GM12864 (cell line): ENCODE results near the gene SLC41A3.
"Not testable (repeated sequence)": the region's sequence is repeated elsewhere in the genome, so short reads cannot be mapped to it uniquely, and the experiment has no call there.

Experiments used
- DNase-seq: peaks from one replicate; pipeline ENCODE4 v3.0.0-alpha.2; 2011; ENCODE audit warnings: low read depth
- H3K4me3 ChIP-seq: 2 replicates; pipeline ENCODE4 v1.5.1; 2011; ENCODE audit warnings: mild to moderate bottlenecking, low read depth, low read length, control low read depth
- TF ChIP-seq, protein P1 (sequence below): IDR thresholded peaks from 2 replicates; pipeline ENCODE4 v1.5.1; 2011; ENCODE audit warnings: low read depth, mild to moderate bottlenecking, moderate library complexity, low read length, control low read depth, inconsistent platforms; ENCODE audit errors: missing control alignments

SLC41A3 gene

DNA sequence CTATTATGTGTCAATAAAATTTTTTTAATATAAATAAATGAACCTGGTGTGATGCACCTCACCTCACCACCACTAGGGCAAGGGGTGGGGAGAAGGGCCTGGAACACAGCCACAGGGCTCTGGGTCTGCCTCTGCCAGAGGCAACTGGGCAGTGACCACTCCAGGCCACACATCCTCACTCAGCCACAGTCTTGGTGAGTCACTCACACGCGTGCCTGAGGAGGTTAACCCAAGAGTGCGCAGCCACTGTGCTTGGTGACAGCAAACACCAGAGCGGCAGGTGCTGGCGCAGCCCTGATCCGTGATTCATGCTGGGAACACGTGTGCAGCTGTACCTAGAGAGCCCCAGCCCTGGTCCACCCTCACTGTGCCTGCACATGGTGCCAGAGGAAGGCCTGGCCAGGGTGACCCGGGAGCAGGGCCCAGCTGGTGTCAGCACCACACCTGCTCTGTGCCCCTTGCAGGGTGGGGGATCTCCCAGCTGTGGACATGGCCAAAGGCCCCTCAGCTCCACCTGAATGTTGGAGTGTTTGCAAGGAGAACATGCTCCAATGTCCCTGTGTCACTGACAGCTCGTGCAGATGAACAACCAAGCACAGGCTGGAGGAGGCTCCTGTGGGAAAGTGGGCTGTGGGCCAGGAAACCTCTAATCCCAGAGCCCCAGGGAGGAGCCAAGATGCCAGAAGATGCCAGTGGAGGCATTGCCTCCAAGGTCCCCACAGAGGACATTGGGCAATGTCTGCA lies 2.1 kb downstream of the SLC41A3 start:
- H3K4me3 ChIP-seq, result no peak overlapping the region
- DNase-seq, result no peak
- TF ChIP-seq, protein P1, sequence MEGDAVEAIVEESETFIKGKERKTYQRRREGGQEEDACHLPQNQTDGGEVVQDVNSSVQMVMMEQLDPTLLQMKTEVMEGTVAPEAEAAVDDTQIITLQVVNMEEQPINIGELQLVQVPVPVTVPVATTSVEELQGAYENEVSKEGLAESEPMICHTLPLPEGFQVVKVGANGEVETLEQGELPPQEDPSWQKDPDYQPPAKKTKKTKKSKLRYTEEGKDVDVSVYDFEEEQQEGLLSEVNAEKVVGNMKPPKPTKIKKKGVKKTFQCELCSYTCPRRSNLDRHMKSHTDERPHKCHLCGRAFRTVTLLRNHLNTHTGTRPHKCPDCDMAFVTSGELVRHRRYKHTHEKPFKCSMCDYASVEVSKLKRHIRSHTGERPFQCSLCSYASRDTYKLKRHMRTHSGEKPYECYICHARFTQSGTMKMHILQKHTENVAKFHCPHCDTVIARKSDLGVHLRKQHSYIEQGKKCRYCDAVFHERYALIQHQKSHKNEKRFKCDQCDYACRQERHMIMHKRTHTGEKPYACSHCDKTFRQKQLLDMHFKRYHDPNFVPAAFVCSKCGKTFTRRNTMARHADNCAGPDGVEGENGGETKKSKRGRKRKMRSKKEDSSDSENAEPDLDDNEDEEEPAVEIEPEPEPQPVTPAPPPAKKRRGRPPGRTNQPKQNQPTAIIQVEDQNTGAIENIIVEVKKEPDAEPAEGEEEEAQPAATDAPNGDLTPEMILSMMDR, result peak; percentile 43

DNA sequence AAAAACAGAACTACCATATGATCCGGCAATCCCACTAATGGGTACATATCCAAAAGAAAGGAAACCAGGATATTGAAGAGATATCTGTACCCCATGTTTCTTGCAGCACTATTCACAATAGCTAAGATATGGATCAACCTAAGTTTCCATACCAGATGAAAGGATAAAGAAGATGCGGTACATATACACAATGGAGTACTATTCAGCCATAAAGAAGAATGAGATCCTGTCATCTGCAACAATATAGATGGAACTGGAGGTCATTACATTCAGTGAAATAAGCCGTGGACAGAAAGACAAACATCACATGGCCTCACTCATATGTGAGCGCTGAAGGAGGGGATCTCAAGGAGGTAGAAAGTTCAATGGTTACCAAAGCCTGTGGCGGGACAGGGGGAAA lies 3.0 kb downstream of the SLC41A3 start:
- DNase-seq, result no peak
- TF ChIP-seq, protein P1, result no peak
- H3K4me3 ChIP-seq, result no peak overlapping the region

DNA sequence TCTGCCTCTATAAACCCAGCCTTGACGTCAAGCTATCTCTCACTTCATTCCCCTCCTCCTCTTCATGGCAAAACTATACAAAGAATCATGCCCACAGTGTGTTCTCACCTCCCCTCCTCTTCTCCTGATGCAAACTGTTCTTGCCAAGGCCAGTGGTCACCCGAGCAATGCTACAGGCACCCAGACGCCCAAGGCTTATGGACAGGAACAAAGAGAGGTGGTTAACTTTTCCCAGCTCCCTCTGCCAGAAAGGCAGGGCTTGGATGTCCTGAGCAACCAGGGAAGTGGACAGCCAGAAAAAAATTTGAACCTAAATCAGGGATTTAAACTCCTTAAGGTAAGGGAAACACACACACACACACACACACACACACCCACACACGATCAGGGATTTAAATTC lies 5.1 kb downstream of the SLC41A3 start:
- no peak for DNase-seq
- H3K4me3 ChIP-seq, result no peak overlapping the region
- TF ChIP-seq, protein P1, result no peak

DNA sequence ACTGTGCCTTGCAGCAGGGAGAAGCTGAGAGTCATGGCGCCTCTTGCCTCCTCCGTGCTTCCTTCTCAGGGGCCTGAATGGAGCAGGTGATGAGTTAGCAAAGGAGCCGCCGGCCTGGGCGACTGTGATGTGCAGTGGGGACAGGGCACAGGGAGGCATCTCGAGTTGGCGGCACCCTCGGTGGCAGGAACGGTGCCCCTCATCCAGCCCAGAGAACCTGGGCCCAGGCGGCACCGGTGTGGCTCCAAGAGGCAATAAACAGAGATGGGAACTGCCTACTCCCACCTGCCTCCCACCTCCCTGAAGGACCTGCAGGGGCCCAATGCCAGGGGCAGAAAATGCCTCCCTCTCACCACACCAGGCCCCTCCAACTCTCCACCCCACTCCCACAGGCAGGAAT lies 6.2 kb downstream of the SLC41A3 start:
- no peak for DNase-seq
- TF ChIP-seq, protein P1, result no peak
- no peak overlapping the region for H3K4me3 ChIP-seq

DNA sequence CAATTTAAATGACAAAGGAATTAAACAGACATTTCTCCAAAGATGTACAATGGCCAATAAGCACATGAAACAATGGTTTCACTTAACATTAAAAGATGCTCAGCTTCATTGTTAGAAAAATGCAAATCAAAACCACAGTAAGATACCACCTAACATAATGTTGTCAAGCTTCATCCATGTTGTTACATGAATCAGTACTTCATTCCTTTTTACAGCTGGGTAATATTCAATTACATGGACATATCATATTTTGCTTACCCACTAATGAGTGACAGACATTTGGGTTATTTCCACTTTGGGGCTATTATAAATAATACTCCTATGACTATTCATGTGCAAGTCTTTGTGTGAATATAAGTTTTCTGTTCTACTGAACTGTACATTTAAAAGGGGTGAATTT lies 7.8 kb downstream of the SLC41A3 start:
- TF ChIP-seq, protein P1, result no peak
- no peak for DNase-seq
- H3K4me3 ChIP-seq, result no peak overlapping the region

DNA sequence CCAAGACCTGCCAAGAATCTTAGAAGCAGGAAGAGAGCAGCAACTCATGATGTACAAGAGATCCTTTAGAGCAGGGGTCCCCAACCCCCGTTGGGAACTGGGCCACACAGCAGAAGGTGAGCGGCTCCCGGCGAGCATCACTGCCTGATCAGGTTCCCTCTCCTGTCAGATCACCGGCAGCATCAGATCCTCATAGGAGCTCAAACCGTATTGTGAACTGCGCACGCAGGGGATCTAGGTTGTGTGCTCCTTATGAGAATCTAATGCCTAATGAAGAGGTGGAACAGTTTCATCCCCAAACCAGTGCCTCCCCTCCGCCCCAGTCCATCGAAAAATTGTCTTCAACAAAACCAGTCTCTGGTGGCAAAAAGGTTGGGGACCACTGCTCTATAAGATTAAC lies 13.8 kb downstream of the SLC41A3 start:
- H3K4me3 ChIP-seq, result no peak overlapping the region
- DNase-seq, result no peak
- TF ChIP-seq, protein P1, result no peak

DNA sequence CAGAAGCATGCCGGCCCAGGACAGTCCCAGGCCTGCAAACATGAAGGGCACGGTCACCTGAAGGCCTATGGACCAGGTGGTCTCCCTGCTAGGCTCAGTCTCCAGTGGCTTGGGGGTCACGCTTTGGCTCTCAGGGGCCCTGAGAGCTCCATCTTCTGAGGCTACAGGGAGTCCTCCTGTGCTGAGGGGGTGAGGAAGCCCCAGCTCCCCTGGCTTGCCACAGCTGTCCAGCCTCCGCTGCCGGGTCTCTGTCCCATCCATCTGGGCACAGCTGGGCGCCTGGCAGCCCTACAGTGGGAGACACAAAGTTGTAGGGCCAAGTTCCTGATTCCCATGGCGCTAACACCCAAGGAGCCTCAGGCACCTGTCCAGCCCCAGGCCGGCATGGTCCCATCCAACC lies 16.0 kb downstream of the SLC41A3 start:
- DNase-seq, result no peak
- no peak overlapping the region for H3K4me3 ChIP-seq
- TF ChIP-seq, protein P1, result no peak

DNA sequence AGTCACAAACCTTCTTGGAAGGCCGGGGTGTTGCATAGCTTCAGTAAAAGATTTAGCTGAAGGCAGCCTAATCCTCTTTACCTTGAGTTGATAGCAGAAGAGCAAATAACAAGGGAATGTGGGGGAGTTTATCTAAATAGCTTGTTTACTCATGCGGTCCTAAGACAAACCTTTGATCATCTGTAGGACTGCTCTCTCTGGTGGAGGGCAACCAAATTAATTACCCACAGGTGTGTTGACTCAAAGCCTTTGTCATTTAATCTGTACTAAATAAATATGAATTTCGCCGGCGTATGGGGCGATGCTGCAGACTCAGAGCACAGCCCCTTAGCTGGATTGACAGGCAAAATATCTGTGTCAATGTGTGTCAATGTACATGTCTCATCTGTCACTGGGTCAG lies 17.2 kb downstream of the SLC41A3 start:
- not testable (repeated sequence) for H3K4me3 ChIP-seq, DNase-seq
